ENCODE measurements around the gene LAMB2.
A peak's percentile ranks its signal among the peaks of the same experiment; 100 is the strongest.

Gene LAMB2

GRCh38 chr3:49120096-49120437 is 12.8 kb downstream of the LAMB2 start:
- DNase-seq: peak; percentile 19

GRCh38 chr3:49119439-49119838 is 13.4 kb downstream of the LAMB2 start:
- DNase-seq: no peak

- DNase-seq: no peak
Observed at GRCh38 chr3:49119036-49119435, 13.8 kb downstream of the LAMB2 start.

GRCh38 chr3:49112262-49112661 is 20.6 kb downstream of the LAMB2 start:
- DNase-seq: no peak

GRCh38 chr3:49111347-49111746 is 21.5 kb downstream of the LAMB2 start:
- no peak for DNase-seq

GRCh38 chr3:49110780-49111179 is 22.1 kb downstream of the LAMB2 start:
- DNase-seq: no peak

GRCh38 chr3:49108346-49108745 is 24.5 kb downstream of the LAMB2 start:
- no peak for DNase-seq

GRCh38 chr3:49104427-49105291 is 28.2 kb downstream of the LAMB2 start, which contains the start of gene QARS1:
Gene QARS1, minus strand, starts transcription at chr3:49104757. Its CDS starts 24 bp downstream, at chr3:49104733.
- DNase-seq: peak; percentile 91

- no peak for DNase-seq
Observed at GRCh38 chr3:49104052-49104426, 28.8 kb downstream of the LAMB2 start.

GRCh38 chr3:49100046-49100615 is 32.7 kb downstream of the LAMB2 start:
- DNase-seq: no peak

- DNase-seq: no peak
Observed at GRCh38 chr3:49098910-49099630, 33.8 kb downstream of the LAMB2 start.

GRCh38 chr3:49098429-49098828 is 34.4 kb downstream of the LAMB2 start:
- DNase-seq: no peak

GRCh38 chr3:49093853-49094767 is 38.7 kb downstream of the LAMB2 start, which contains the start of gene QRICH1:
Gene QRICH1, minus strand, starts transcription at chr3:49094071. Its CDS starts 17,054 bp downstream, at chr3:49077017.
- peak; percentile 97 for DNase-seq

GRCh38 chr3:49092938-49093852 is 39.7 kb downstream of the LAMB2 start:
- peak; percentile 87 for DNase-seq

GRCh38 chr3:49081429-49081828 is 51.4 kb downstream of the LAMB2 start:
- no peak for DNase-seq

GRCh38 chr3:49079270-49079669 is 53.6 kb downstream of the LAMB2 start:
- DNase-seq: no peak

- no peak for DNase-seq
Observed at GRCh38 chr3:49076646-49077045, 56.2 kb downstream of the LAMB2 start.

- no peak for DNase-seq
Observed at GRCh38 chr3:49076116-49076515, 56.7 kb downstream of the LAMB2 start.
